Left ventricle myocardium inferior (tissue), 1 donor: ENCODE measurements around the gene ARL9. TPM values are rescaled to one million over a fixed set of nuclear protein-coding genes. Genes with fewer than 3 reads are reported as not detected.

ENCODE experiments used
- DNase-seq: peaks from one replicate; pipeline ENCODE4 v3.0.0-alpha.2; 2020
- H3K27ac ChIP-seq: fragments of 200-600 bp; replicated peaks from 2 replicates; pipeline ENCODE4 v1.8.0; 2021
- H3K27me3 ChIP-seq: fragments of 200-600 bp; 2 replicates; pipeline ENCODE4 v1.8.0; 2021; ENCODE audit warnings: low read depth
- H3K36me3 ChIP-seq: fragments of 200-600 bp; 2 replicates; pipeline ENCODE4 v1.8.0; 2021
- H3K4me1 ChIP-seq: fragments of 200-600 bp; 2 replicates; pipeline ENCODE4 v1.8.0; 2021
- H3K4me3 ChIP-seq: fragments of 200-600 bp; 2 replicates; pipeline ENCODE4 v1.8.0; 2021; ENCODE audit warnings: mild to moderate bottlenecking, moderate library complexity
- H3K9me3 ChIP-seq: fragments of 200-600 bp; replicated peaks from 2 replicates; pipeline ENCODE4 v1.8.0; 2021
- CTCF ChIP-seq: fragments of 200-600 bp; IDR thresholded peaks from 2 replicates; pipeline ENCODE4 v1.8.0; 2021; ENCODE audit warnings: antibody characterized with exemption, mild to moderate bottlenecking, borderline replicate concordance
- intact Hi-C: fragments of 100-400 bp; cut with micrococcal nuclease; formaldehyde crosslinking; loops from one replicate; pipeline ENCODE4 v1.11.0; 2022
- total RNA-seq: library from RNA; stranded (reverse); fragmentation: NEBNext Ultra II Directional; extraction: Animal tissue kit (Norgen Biotek cat#: 25700); gene quantifications from one replicate; pipeline ENCODE4 v1.2.1, GENCODE V29; 2021
- donor health status: DM: no; HTN: yes; CAD: no; lungs with severe emphysema.

Gene ARL9
- total RNA-seq, 1 donor from 2014 or later, result not detected

- intact Hi-C loops, result no loop called here
- Histone ChIP-seq H3K4me1 (peaks cover 17% of the 10 kb centered on the region), H3K4me3 (no peak overlapping the region), H3K9me3 (no peaks in the 10 kb centered on the region), H3K36me3 (no peaks in the 10 kb centered on the region), H3K27ac (no peak overlapping the region), H3K27me3 (peaks cover 64% of the 10 kb centered on the region)
- no peak for TF ChIP-seq CTCF
- no peak for DNase-seq
Measured at GRCh38 chr4:56531823-56532222, 26.2 kb downstream of the ARL9 start.

GRCh38 chr4:56532239-56532638, 26.6 kb downstream of the ARL9 start:
- intact Hi-C loops, result no loop called here
- Histone ChIP-seq H3K9me3 (no peaks in the 10 kb centered on the region), H3K4me1 (peaks cover 17% of the 10 kb centered on the region), H3K4me3 (no peak overlapping the region), H3K36me3 (no peaks in the 10 kb centered on the region), H3K27ac (no peak overlapping the region), H3K27me3 (peaks cover 60% of the 10 kb centered on the region)
- TF ChIP-seq CTCF, result no peak
- no peak for DNase-seq

DNA sequence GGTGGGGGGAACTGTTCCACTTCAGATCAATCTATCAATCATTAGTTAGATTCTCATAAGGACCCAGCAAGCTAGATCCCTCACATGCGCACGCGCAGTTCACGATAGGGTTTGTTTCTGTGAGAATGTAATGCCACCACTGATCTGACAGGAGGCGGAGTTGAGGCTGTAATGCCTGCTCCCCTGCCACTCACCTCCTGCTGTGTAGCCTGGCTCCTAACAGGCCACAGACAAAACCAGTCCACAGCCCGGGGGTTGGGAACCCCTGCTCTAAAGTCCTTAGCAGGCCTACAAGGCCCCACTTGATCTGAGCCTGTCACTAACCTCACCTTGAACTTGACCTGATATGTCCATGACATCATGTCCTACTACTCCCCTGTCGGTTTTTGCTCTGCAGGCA, 30.3 kb downstream of the ARL9 start:
- no peaks in the 10 kb centered on the region for H3K9me3 ChIP-seq
- no peak for DNase-seq
- no peak for TF ChIP-seq CTCF
- peaks cover 52% of the 10 kb centered on the region for H3K27me3 ChIP-seq
- H3K36me3 ChIP-seq, result no peaks in the 10 kb centered on the region
- H3K4me3 ChIP-seq, result no peak overlapping the region
- H3K27ac ChIP-seq, result no peak overlapping the region
- peaks cover 6% of the 10 kb centered on the region for H3K4me1 ChIP-seq
- intact Hi-C loops, result no loop called here

DNA sequence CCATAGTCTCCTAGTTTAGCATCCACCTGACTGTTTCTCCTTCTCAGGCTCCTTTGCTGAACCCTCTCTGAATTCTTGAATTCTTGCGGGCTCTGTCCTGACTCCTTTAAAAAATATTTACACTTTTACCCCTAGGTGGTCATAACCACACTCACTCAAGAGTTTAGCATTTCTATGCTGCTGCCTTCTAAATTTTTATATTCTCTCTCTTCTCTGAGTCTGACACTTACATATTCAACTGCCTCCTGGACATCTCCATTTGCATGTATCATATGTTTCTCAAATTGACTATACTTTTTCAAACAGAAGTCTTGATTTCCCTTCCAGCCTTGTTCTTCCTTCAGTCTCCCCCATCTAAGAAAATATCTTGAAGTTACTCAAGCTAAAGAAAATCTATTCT, 31.6 kb downstream of the ARL9 start:
- TF ChIP-seq CTCF, result no peak
- intact Hi-C loops, result no loop called here

GRCh38 chr4:56540826-56541225, 35.2 kb downstream of the ARL9 start:
- DNase-seq, result no peak
- Histone ChIP-seq H3K4me3 (no peak overlapping the region), H3K4me1 (peaks cover 5% of the 10 kb centered on the region), H3K9me3 (no peaks in the 10 kb centered on the region), H3K36me3 (no peaks in the 10 kb centered on the region), H3K27me3 (peaks cover 11% of the 10 kb centered on the region), H3K27ac (no peak overlapping the region)
- no peak for TF ChIP-seq CTCF
- intact Hi-C loops, result no loop called here

More for the DNA sequence above, 31.6 kb downstream of the ARL9 start:
- Histone ChIP-seq H3K27me3 (peaks cover 40% of the 10 kb centered on the region), H3K4me1 (no peaks in the 10 kb centered on the region), H3K9me3 (no peaks in the 10 kb centered on the region), H3K27ac (no peak overlapping the region), H3K36me3 (no peaks in the 10 kb centered on the region), H3K4me3 (no peak overlapping the region)
- no peak for DNase-seq
